Activated naive CD4-positive, alpha-beta T cell treated with anti-CD3 and anti-CD28 coated beads, Interleukin-2, amount 50 U/mL, for 72 hours (primary cell): ENCODE data around the gene GSTP1. TPM values are rescaled to one million over a fixed set of nuclear protein-coding genes. Genes with fewer than 3 reads are reported as not detected.

Experiments
- ATAC-seq, 2 donors: fragments of 150-1000 bp; cut with Tn5 transposase; 2 replicates each; pipeline ENCODE4 v1.10.0; 2021; ENCODE audit warnings: mild to moderate bottlenecking in 2 of 2, moderate library complexity in 2 of 2
- DNase-seq, 2 donors: peaks; one replicate each; pipeline ENCODE4 v3.0.0; 2021 to 2022; ENCODE audit warnings: low spot score in 2 of 2
- H3K27ac Mint-ChIP-seq, 2 donors: one replicate each; pipeline ENCODE4 v1.8.0; 2022; ENCODE audit warnings: mild to moderate bottlenecking in 2 of 2, mixed read lengths in 2 of 2
- H3K36me3 Mint-ChIP-seq, 2 donors: one replicate each; pipeline ENCODE4 v1.8.0; 2022; ENCODE audit warnings: mixed read lengths in 2 of 2
- H3K9me3 Mint-ChIP-seq, 2 donors: one replicate each; pipeline ENCODE4 v1.8.0; 2022; ENCODE audit warnings: mixed read lengths in 2 of 2
- total RNA-seq, 2 donors: library from RNA; stranded (reverse); gene quantifications; one replicate each; pipeline ENCODE4 v1.2.3, GENCODE V29; 2022

GSTP1 gene
- total RNA-seq, 2 donors from 2014 or later = 247 to 466 TPM

- H3K27ac Mint-ChIP-seq = peak overlapping the region; percentile 82 to 83
- ATAC-seq (no peak), DNase-seq (no peak)
- H3K9me3 Mint-ChIP-seq = no peaks in the 10 kb centered on the region
- H3K36me3 Mint-ChIP-seq = peaks cover 6 to 17% of the 10 kb centered on the region in 2 donors
These were observed 21.8 kb downstream of the GSTP1 start for GRCh38 chr11:67605231-67606011.

GRCh38 chr11:67606093-67606491 is 22.5 kb downstream of the GSTP1 start:
- no peak for ATAC-seq

GRCh38 chr11:67606492-67607295 is 23.1 kb downstream of the GSTP1 start, which contains the start of gene NDUFV1:
NDUFV1 (plus strand) TSS chr11:67606936; CDS start chr11:67607005, 69 bp downstream.
- DNase-seq (peak; percentile 92 to 97), ATAC-seq (peak; percentile 97 to 100)
- H3K9me3 Mint-ChIP-seq = no peaks in the 10 kb centered on the region
- peaks cover 6 to 17% of the 10 kb centered on the region in 2 donors for H3K36me3 Mint-ChIP-seq
- H3K27ac Mint-ChIP-seq = peak within 1 kb of the TSS; percentile 82 to 91

More at GRCh38 chr11:67606093-67606491, 22.5 kb downstream of the GSTP1 start:
- H3K27ac Mint-ChIP-seq = peak overlapping the region in 1 of 2 donors; percentile 82
- peaks cover 6 to 17% of the 10 kb centered on the region in 2 donors for H3K36me3 Mint-ChIP-seq
- no peaks in the 10 kb centered on the region for H3K9me3 Mint-ChIP-seq
- DNase-seq = no peak

GRCh38 chr11:67607507-67607906 is 23.9 kb downstream of the GSTP1 start:
- no peaks in the 10 kb centered on the region for H3K9me3 Mint-ChIP-seq
- H3K36me3 Mint-ChIP-seq = peaks cover 6 to 17% of the 10 kb centered on the region in 2 donors
- DNase-seq = no peak
- H3K27ac Mint-ChIP-seq = peak overlapping the region; percentile 82 to 91
- ATAC-seq = no peak

- ATAC-seq = no peak
These were observed 24.9 kb downstream of the GSTP1 start for GRCh38 chr11:67608486-67608885.

GRCh38 chr11:67609316-67609715 is 25.7 kb downstream of the GSTP1 start:
- DNase-seq (no peak), ATAC-seq (no peak)
- Mint-ChIP-seq H3K36me3 (peaks cover 6 to 17% of the 10 kb centered on the region in 2 donors), H3K27ac (peak overlapping the region; percentile 77 to 82), H3K9me3 (no peaks in the 10 kb centered on the region)

More at GRCh38 chr11:67608486-67608885, 24.9 kb downstream of the GSTP1 start:
- Mint-ChIP-seq H3K9me3 (no peaks in the 10 kb centered on the region), H3K36me3 (peaks cover 6 to 17% of the 10 kb centered on the region in 2 donors), H3K27ac (peak overlapping the region; percentile 25 to 82)
- DNase-seq = no peak

GRCh38 chr11:67610302-67610868 is 26.8 kb downstream of the GSTP1 start:
- DNase-seq = no peak
- Mint-ChIP-seq H3K27ac (peak overlapping the region in 1 of 2 donors; percentile 55), H3K9me3 (no peaks in the 10 kb centered on the region), H3K36me3 (peaks cover 6 to 17% of the 10 kb centered on the region in 2 donors)
- ATAC-seq = no peak

GRCh38 chr11:67611165-67611564 is 27.6 kb downstream of the GSTP1 start:
- H3K27ac Mint-ChIP-seq = peak overlapping the region in 1 of 2 donors; percentile 68
- peaks cover 6 to 17% of the 10 kb centered on the region in 2 donors for H3K36me3 Mint-ChIP-seq
- DNase-seq (no peak), ATAC-seq (no peak)
- H3K9me3 Mint-ChIP-seq = no peaks in the 10 kb centered on the region

GRCh38 chr11:67611704-67612587 is 28.3 kb downstream of the GSTP1 start:
- no peak for DNase-seq
- peak overlapping the region in 1 of 2 donors; percentile 68 for H3K27ac Mint-ChIP-seq
- peaks cover 6 to 17% of the 10 kb centered on the region in 2 donors for H3K36me3 Mint-ChIP-seq
- no peaks in the 10 kb centered on the region for H3K9me3 Mint-ChIP-seq
- ATAC-seq = no peak

GRCh38 chr11:67612751-67613150 is 29.1 kb downstream of the GSTP1 start:
- Mint-ChIP-seq H3K27ac (peak overlapping the region; percentile 68 to 98), H3K36me3 (peaks cover 0 to 12% of the 10 kb centered on the region in 2 donors), H3K9me3 (no peaks in the 10 kb centered on the region)
- DNase-seq (no peak), ATAC-seq (no peak)

- ATAC-seq (no peak), DNase-seq (no peak)
- H3K9me3 Mint-ChIP-seq = no peaks in the 10 kb centered on the region
- H3K36me3 Mint-ChIP-seq = peaks cover 0 to 10% of the 10 kb centered on the region in 2 donors
- H3K27ac Mint-ChIP-seq = peak overlapping the region; percentile 91 to 98
These were observed 29.8 kb downstream of the GSTP1 start for GRCh38 chr11:67613313-67613959.

- peak; percentile 84 for ATAC-seq
- peak; percentile 78 to 87 for DNase-seq
- H3K36me3 Mint-ChIP-seq = peaks cover 0 to 3% of the 10 kb centered on the region in 2 donors
- H3K27ac Mint-ChIP-seq = peak overlapping the region; percentile 91 to 98
- H3K9me3 Mint-ChIP-seq = no peaks in the 10 kb centered on the region
These were observed 30.5 kb downstream of the GSTP1 start for GRCh38 chr11:67613960-67614715.

- peak; percentile 55 to 72 for ATAC-seq
- DNase-seq = peak; percentile 81 to 86
- H3K9me3 Mint-ChIP-seq = no peaks in the 10 kb centered on the region
- H3K36me3 Mint-ChIP-seq = no peaks in the 10 kb centered on the region
- H3K27ac Mint-ChIP-seq = peak overlapping the region; percentile 91 to 98
These were observed 31.4 kb downstream of the GSTP1 start for GRCh38 chr11:67614730-67615714.
